Uterus (tissue), 4 donors: ENCODE measurements around the gene PYGM. TPM values are rescaled to one million over a fixed set of nuclear protein-coding genes. Genes with fewer than 3 reads are reported as not detected.

Experiments
- DNase-seq, 2 donors: peaks; one replicate each; pipeline ENCODE4 v3.0.0-alpha.2; 2019 to 2020
- H3K27ac ChIP-seq, 2 donors: fragments of 200-600 bp; sonication (generic); 1 replicate in 1 of 2; 2 replicates in 1 of 2; pipeline ENCODE4 v1.5.1; 2016 to 2018
- H3K27me3 ChIP-seq, 2 donors: fragments of 200-600 bp; sonication (generic); one replicate each; pipeline ENCODE4 v1.5.1; 2018 to 2019; ENCODE audit warnings: control low read depth in 1 of 2
- H3K36me3 ChIP-seq, 2 donors: fragments of 200-600 bp; sonication (generic); one replicate each; pipeline ENCODE4 v1.5.1; 2019; ENCODE audit warnings: control low read depth in 1 of 2
- H3K4me1 ChIP-seq, 2 donors: fragments of 200-600 bp; sonication (generic); one replicate each; pipeline ENCODE4 v1.5.1; 2018 to 2019; ENCODE audit warnings: control low read depth in 1 of 2
- H3K4me3 ChIP-seq, 2 donors: fragments of 200-600 bp; sonication (generic); 1 replicate in 1 of 2; 2 replicates in 1 of 2; pipeline ENCODE4 v1.5.1; 2018 to 2019; ENCODE audit warnings: mild to moderate bottlenecking in 1 of 2
- H3K9me3 ChIP-seq, 2 donors: fragments of 200-600 bp; sonication (generic); one replicate each; pipeline ENCODE4 v1.5.1; 2019; ENCODE audit warnings: control low read depth in 1 of 2
- POLR2A ChIP-seq, 2 donors: fragments of 450-650 bp; IDR thresholded peaks; one replicate each; pipeline ENCODE4 v1.6.1; 2016; ENCODE audit warnings: antibody characterized with exemption in 2 of 2, mild to moderate bottlenecking in 1 of 2, moderate library complexity in 1 of 2
- intact Hi-C: fragments of 100-400 bp; cut with DNase I; formaldehyde crosslinking; loops from one replicate; pipeline ENCODE4 v1.15.1; 2023; ENCODE audit warnings: low total_unique reads
- total RNA-seq, 4 donors: library from RNA; depleted of rRNA in 3 of 4; stranded (reverse); fragments of >200 nt in 3 of 4; gene quantifications; one replicate each; pipeline versions ENCODE4 v1.1.0 to v1.2.4, GENCODE V29; 2014 to 2023
- TF ChIP-seq, protein P1 (sequence below), 4 experiments: fragments of 200-600 bp in 2 of 4; fragments of 450-650 bp in 2 of 4; sonication (generic) in 2 of 4; IDR thresholded peaks; one replicate each; pipeline ENCODE4 v1.5.1; 2016 to 2019; ENCODE audit warnings: antibody characterized with exemption in 4 of 4, mild to moderate bottlenecking in 2 of 4, moderate library complexity in 1 of 4
- donor health status: DM: yes; HTN: yes; CAD: no.

Gene PYGM
- total RNA-seq, 4 donors from 2014 or later: 2.9 to 42.8 (median 11.4) TPM

DNA sequence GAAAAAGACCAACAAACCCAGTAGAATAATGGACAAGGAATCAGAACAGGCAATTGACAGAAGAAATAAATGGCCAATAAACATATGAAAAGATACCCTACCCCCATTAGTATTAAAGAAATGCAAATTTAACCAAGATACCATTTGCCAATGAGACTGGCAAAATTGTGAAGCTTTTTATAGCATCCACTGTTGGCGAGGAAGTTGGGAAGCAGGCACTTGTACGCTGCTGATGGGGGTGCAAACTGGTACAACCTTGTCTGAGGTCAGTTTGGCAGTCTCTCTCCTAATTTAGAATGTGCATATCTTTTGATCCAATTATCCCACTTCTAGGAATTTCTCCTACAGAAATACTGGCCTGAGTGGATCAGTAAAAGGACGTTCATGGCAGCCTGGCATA, 28.2 kb downstream of the PYGM start:
- no peak for DNase-seq
- Histone ChIP-seq H3K27me3 (no peaks in the 10 kb centered on the region), H3K9me3 (no peaks in the 10 kb centered on the region), H3K36me3 (no peaks in the 10 kb centered on the region), H3K4me1 (no peaks in the 10 kb centered on the region), H3K27ac (no peak overlapping the region), H3K4me3 (no peak overlapping the region)
- intact Hi-C loops: no loop called here
- TF ChIP-seq POLR2A (IDR thresholded peaks at IDR 0.05): no peak
- TF ChIP-seq, protein P1, sequence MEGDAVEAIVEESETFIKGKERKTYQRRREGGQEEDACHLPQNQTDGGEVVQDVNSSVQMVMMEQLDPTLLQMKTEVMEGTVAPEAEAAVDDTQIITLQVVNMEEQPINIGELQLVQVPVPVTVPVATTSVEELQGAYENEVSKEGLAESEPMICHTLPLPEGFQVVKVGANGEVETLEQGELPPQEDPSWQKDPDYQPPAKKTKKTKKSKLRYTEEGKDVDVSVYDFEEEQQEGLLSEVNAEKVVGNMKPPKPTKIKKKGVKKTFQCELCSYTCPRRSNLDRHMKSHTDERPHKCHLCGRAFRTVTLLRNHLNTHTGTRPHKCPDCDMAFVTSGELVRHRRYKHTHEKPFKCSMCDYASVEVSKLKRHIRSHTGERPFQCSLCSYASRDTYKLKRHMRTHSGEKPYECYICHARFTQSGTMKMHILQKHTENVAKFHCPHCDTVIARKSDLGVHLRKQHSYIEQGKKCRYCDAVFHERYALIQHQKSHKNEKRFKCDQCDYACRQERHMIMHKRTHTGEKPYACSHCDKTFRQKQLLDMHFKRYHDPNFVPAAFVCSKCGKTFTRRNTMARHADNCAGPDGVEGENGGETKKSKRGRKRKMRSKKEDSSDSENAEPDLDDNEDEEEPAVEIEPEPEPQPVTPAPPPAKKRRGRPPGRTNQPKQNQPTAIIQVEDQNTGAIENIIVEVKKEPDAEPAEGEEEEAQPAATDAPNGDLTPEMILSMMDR (IDR thresholded peaks at IDR 0.05): no peak

- Histone ChIP-seq H3K9me3 (no peaks in the 10 kb centered on the region), H3K27ac (no peak overlapping the region), H3K27me3 (no peaks in the 10 kb centered on the region), H3K36me3 (no peaks in the 10 kb centered on the region), H3K4me1 (no peaks in the 10 kb centered on the region), H3K4me3 (no peak overlapping the region)
- DNase-seq: no peak
- TF ChIP-seq, protein P1 (IDR thresholded peaks at IDR 0.05): no peak
- no peak for TF ChIP-seq POLR2A (IDR thresholded peaks at IDR 0.05)
- intact Hi-C loops: no loop called here
Observed at GRCh38 chr11:64729851-64730382, 29.9 kb downstream of the PYGM start.

DNA sequence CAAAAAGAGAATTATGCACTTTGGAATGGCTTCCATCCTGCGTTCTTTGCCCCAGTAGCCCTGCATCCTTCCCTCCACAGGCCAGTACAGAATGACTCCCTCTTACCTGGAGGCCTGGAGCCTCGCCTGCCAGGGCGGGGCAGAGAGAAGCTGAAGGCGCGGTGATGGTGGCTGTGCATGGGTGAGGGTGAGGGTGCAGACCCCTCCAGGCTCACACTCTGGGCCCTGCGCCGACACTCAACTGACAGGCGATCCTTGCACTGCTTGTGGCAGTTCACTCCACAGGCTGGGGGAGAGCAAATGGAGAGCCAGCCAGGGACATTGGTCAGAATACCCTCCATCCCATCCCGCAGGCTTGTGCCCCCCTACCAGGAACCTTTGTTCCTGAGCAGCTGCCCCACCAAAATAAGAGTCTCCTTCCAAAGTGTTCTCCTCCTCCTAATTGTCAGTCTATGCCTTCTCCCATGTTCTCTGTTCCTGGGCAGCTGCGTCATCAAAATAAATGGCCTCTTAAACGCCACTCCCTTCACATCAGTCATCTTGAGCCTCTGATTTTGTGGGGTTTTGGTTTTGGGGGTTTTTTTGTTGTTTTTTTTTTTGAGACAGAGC, 30.9 kb downstream of the PYGM start:
- H3K4me3 ChIP-seq: no peak overlapping the region
- no peaks in the 10 kb centered on the region for H3K9me3 ChIP-seq
- intact Hi-C loops: no loop called here
- no peak for DNase-seq
- no peaks in the 10 kb centered on the region for H3K27me3 ChIP-seq
- H3K36me3 ChIP-seq: no peaks in the 10 kb centered on the region
- no peak for TF ChIP-seq POLR2A (IDR thresholded peaks at IDR 0.05)
- TF ChIP-seq, protein P1 (IDR thresholded peaks at IDR 0.05): no peak
- H3K27ac ChIP-seq: no peak overlapping the region
- no peaks in the 10 kb centered on the region for H3K4me1 ChIP-seq

- no peaks in the 10 kb centered on the region for H3K27me3 ChIP-seq
- H3K36me3 ChIP-seq: no peaks in the 10 kb centered on the region
- H3K27ac ChIP-seq: no peak overlapping the region
- intact Hi-C loops: no loop called here
- no peak overlapping the region for H3K4me3 ChIP-seq
- no peak for DNase-seq
- H3K4me1 ChIP-seq: no peaks in the 10 kb centered on the region
- no peaks in the 10 kb centered on the region for H3K9me3 ChIP-seq
- no peak for TF ChIP-seq POLR2A (IDR thresholded peaks at IDR 0.05)
- TF ChIP-seq, protein P1 (IDR thresholded peaks at IDR 0.05): no peak
Observed at GRCh38 chr11:64726867-64727530, 32.8 kb downstream of the PYGM start.

GRCh38 chr11:64726211-64726641, 33.5 kb downstream of the PYGM start:
- H3K4me3 ChIP-seq: no peak overlapping the region
- no peak for DNase-seq
- no peaks in the 10 kb centered on the region for H3K27me3 ChIP-seq
- no peaks in the 10 kb centered on the region for H3K36me3 ChIP-seq
- no peaks in the 10 kb centered on the region for H3K4me1 ChIP-seq
- no peaks in the 10 kb centered on the region for H3K9me3 ChIP-seq
- no peak for TF ChIP-seq POLR2A (IDR thresholded peaks at IDR 0.05)
- TF ChIP-seq, protein P1 (IDR thresholded peaks at IDR 0.05): no peak
- intact Hi-C loops: no loop called here
- no peak overlapping the region for H3K27ac ChIP-seq
